Measurements from ENCODE around the gene HIPK2. TPM values are rescaled to one million over a fixed set of nuclear protein-coding genes. Genes with fewer than 3 reads are reported as not detected.
A peak's percentile ranks its signal among the peaks of the same experiment; 100 is the strongest.

Gene HIPK2
- total and polyA plus RNA-seq, 2 of the 4 experiments (the other 2 are of a cell fraction) = 22.0 to 27.1 TPM

GRCh38 chr7:139596626-139597025, 181.2 kb downstream of the HIPK2 start:
- dilution Hi-C loops (cut with HindIII; ENCODE audit: low sequenced_read_pairs, unreplicated experiment) (no loop called here), in situ Hi-C loops (cut with MboI; ENCODE audit: low sequenced_read_pairs) (no loop called here), intact Hi-C loops (cut with micrococcal nuclease) (no loop called here)
- H2AFZ ChIP-seq (replicated peaks; ENCODE audit: low read length, poor library complexity) = peak overlapping the region; percentile 13
- H2BK120ac ChIP-seq (ENCODE audit: low read depth, low read length) = no peak overlapping the region
- ATAC-seq (ENCODE audit: low read depth) (no peak), DNase-seq (no peak)
- POLR2A ChIA-PET (ENCODE audit: unreplicated experiment) = no interaction called here
- H3K9ac ChIP-seq (ENCODE audit: low read depth, low read length) = no peak overlapping the region
- H3K27ac ChIP-seq (ENCODE audit: insufficient read depth, low read length) = no peak overlapping the region
- peaks cover 2% of the 10 kb centered on the region; the same call in 1 of the 2 replicates for H3K4me1 ChIP-seq (ENCODE audit: control insufficient read depth, insufficient read depth, low read length)
- no peak overlapping the region for H3K56ac ChIP-seq (ENCODE audit: extremely low read depth, insufficient read depth, low read length)
- no peak overlapping the region for H2AK9ac ChIP-seq (replicated peaks; ENCODE audit: low read depth, low read length, poor library complexity)
- BruUV-seq (replicated peaks) = no TSS peak
- peaks cover 10 to 24% of the 10 kb centered on the region in 2 experiments; a peak in 3 of 4 replicates for H3K79me1 ChIP-seq (ENCODE audit: low read depth in 1 of 2, low read length in 2 of 2)
- CTCF ChIA-PET = no interaction called here
- H3K23ac ChIP-seq (ENCODE audit: low read depth, low read length) = no peak overlapping the region
- H3K9me3 ChIP-seq (ENCODE audit: control insufficient read depth, insufficient read depth, low read length) = no peaks in the 10 kb centered on the region
- no peak overlapping the region for H3K18ac ChIP-seq (ENCODE audit: low read depth, low read length)
- H3K14ac ChIP-seq (replicated peaks; ENCODE audit: low read depth, low read length) = no peak overlapping the region
- H3K9me1 ChIP-seq (ENCODE audit: insufficient read depth, low read length) = peaks cover 5% of the 10 kb centered on the region
- 94% methylated on average over 8 of the region's 17 CpGs; no CpG with 5 or more reads in 1 of the 2 experiments for WGBS, 2 experiments (ENCODE audit: extremely low coverage in 2 of 2, insufficient read length in 1 of 2)
- H2BK5ac ChIP-seq (ENCODE audit: low read depth, low read length, poor library complexity, severe bottlenecking) = no peak overlapping the region
- H4K8ac ChIP-seq (ENCODE audit: low read depth in 2 of 2, low read length in 2 of 2) = no peak overlapping the region
- 0 out of 2 replicates have a peak, but pooled peaks cover 18% of the 10 kb centered on the region for H4K20me1 ChIP-seq (ENCODE audit: insufficient read depth, low read length)
- TF ChIP-seq USF2 (IDR thresholded peaks at IDR 0.05; ENCODE audit: low read depth, low read length) (no peak), RAD21 (IDR thresholded peaks at IDR 0.05; ENCODE audit: low read length) (no peak), SMC3 (IDR thresholded peaks at IDR 0.05; ENCODE audit: low read depth, low read length) (no peak), CHD1 (IDR thresholded peaks at IDR 0.05; ENCODE audit: low read depth, low read length) (no peak), CEBPB (IDR thresholded peaks at IDR 0.05; ENCODE audit: low read depth, low read length) (no peak), MXI1 (IDR thresholded peaks at IDR 0.05; ENCODE audit: borderline replicate concordance, low read depth, low read length) (no peak), RFX5 (IDR thresholded peaks at IDR 0.05; ENCODE audit: low read depth, low read length) (no peak), ELK1 (IDR thresholded peaks at IDR 0.05; ENCODE audit: borderline replicate concordance, low read depth, low read length) (no peak), BHLHE40 (IDR thresholded peaks at IDR 0.05; ENCODE audit: low read depth, low read length) (no peak), MAZ (IDR thresholded peaks at IDR 0.05; ENCODE audit: borderline replicate concordance, low read depth, low read length) (no peak), RCOR1 (IDR thresholded peaks at IDR 0.05; ENCODE audit: insufficient replicate concordance, low read length) (no peak)
- no peak overlapping the region for H2BK20ac ChIP-seq (ENCODE audit: low read depth, low read length)
- no peak overlapping the region for H2AK5ac ChIP-seq (ENCODE audit: low read depth, low read length)
- no peak overlapping the region for H4K5ac ChIP-seq (ENCODE audit: low read depth, low read length)
- H3K4ac ChIP-seq (ENCODE audit: low read depth, low read length) = no peak overlapping the region
- H3K4me2 ChIP-seq (ENCODE audit: low read depth, low read length) = no peak overlapping the region
- H4K91ac ChIP-seq (ENCODE audit: insufficient read depth, low read depth, low read length) = no peak overlapping the region
- peaks cover 73% of the 10 kb centered on the region for H3K36me3 ChIP-seq (ENCODE audit: control insufficient read depth, insufficient read depth, low read length)
- H3K27me3 ChIP-seq (ENCODE audit: control insufficient read depth, insufficient read depth, low read length) = no peaks in the 10 kb centered on the region
- no peak overlapping the region for H3K4me3 ChIP-seq (ENCODE audit: insufficient read depth, low read depth, low read length)
- no peak overlapping the region for H2BK15ac ChIP-seq (ENCODE audit: low read depth, low read length)

Measured in IMR-90 (cell line).